Activated T-cell treated with anti-CD3 and anti-CD28 coated beads, Interleukin-2, amount 50 U/mL, for 72 hours (primary cell): ENCODE data around the gene CISTR. TPM values are rescaled to one million over a fixed set of nuclear protein-coding genes. Genes with fewer than 3 reads are reported as not detected.
A peak's percentile ranks its signal among the peaks of the same experiment; 100 is the strongest.
"Not testable (repeated sequence)": the region's sequence is repeated elsewhere in the genome, so short reads cannot be mapped to it uniquely, and the experiment has no call there.

Experiments used
- ATAC-seq, 2 donors: fragments of 150-1000 bp; cut with Tn5 transposase; replicated peaks in 1 of 2; 2 replicates each; pipeline ENCODE4 v1.10.0; 2021; ENCODE audit warnings: moderate library complexity in 2 of 2, mild to moderate bottlenecking in 1 of 2
- DNase-seq, 2 donors: peaks; one replicate each; pipeline ENCODE4 v3.0.0; 2021 to 2022; ENCODE audit warnings: mixed read lengths in 1 of 2
- H3K27ac Mint-ChIP-seq: one replicate; pipeline ENCODE4 v1.8.0; 2022; ENCODE audit warnings: mild to moderate bottlenecking, moderate library complexity, mixed read lengths
- H3K27me3 Mint-ChIP-seq: one replicate; pipeline ENCODE4 v1.8.0; 2022; ENCODE audit warnings: low read depth, mixed read lengths
- H3K36me3 Mint-ChIP-seq, 2 donors: one replicate each; pipeline ENCODE4 v1.8.0; 2022; ENCODE audit warnings: mixed read lengths in 2 of 2, mild to moderate bottlenecking in 1 of 2; ENCODE audit not compliant: insufficient read depth in 2 of 2
- H3K4me1 Mint-ChIP-seq: one replicate; pipeline ENCODE4 v1.8.0; 2022; ENCODE audit warnings: low read depth, mixed read lengths
- H3K4me3 Mint-ChIP-seq, 2 donors: one replicate each; pipeline ENCODE4 v1.8.0; 2022; ENCODE audit warnings: mild to moderate bottlenecking in 2 of 2, mixed read lengths in 2 of 2, moderate library complexity in 2 of 2
- H3K9me3 Mint-ChIP-seq, 2 donors: one replicate each; pipeline ENCODE4 v1.8.0; 2022; ENCODE audit warnings: mixed read lengths in 2 of 2
- total RNA-seq, 2 donors: library from RNA; stranded (reverse); gene quantifications; one replicate each; pipeline ENCODE4 v1.2.3, GENCODE V29; 2022

The CISTR gene
- total RNA-seq, 2 donors from 2014 or later, result not detected

- Mint-ChIP-seq H3K27ac (no peak overlapping the region), H3K36me3 (peaks cover 2% of the 10 kb centered on the region in 2 donors), H3K4me1 (peaks cover 13% of the 10 kb centered on the region), H3K4me3 (no peak overlapping the region), H3K9me3 (no peaks in the 10 kb centered on the region), H3K27me3 (no peaks in the 10 kb centered on the region)
- no peak for ATAC-seq
- no peak for DNase-seq
Observed at GRCh38 chr12:53719649-53720048, 32.1 kb downstream of the CISTR start.

- not testable (repeated sequence) for H3K4me3 Mint-ChIP-seq, ATAC-seq, H3K9me3 Mint-ChIP-seq, H3K36me3 Mint-ChIP-seq, H3K27ac Mint-ChIP-seq, DNase-seq, H3K27me3 Mint-ChIP-seq
- H3K4me1 Mint-ChIP-seq, result peaks cover 12% of the 10 kb centered on the region
Observed at GRCh38 chr12:53718567-53718966, 33.2 kb downstream of the CISTR start.

DNA sequence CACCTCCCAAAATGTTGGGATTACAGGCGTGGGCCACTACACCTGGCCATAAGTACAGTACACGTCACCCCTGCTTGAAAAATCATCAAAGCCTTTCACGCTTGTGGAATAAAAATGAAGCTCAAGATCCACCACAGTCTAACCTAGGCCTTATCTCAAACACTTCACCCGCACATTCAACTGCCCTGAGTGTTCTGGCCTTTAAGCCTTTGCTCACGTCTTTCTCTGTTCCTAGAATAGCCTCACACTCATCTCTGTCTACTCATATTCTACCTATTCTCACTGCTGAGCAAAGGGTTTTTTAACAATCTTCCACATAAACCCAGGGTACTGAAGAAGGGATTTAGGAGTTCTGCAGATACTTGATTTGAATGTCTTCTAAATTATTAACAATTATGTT is 34.5 kb downstream of the CISTR start:
- Mint-ChIP-seq H3K4me3 (no peak overlapping the region), H3K27me3 (no peaks in the 10 kb centered on the region), H3K9me3 (no peaks in the 10 kb centered on the region), H3K36me3 (peaks cover 2% of the 10 kb centered on the region in 2 donors), H3K27ac (no peak overlapping the region), H3K4me1 (no peaks in the 10 kb centered on the region)
- DNase-seq (no peak), ATAC-seq (no peak)

DNA sequence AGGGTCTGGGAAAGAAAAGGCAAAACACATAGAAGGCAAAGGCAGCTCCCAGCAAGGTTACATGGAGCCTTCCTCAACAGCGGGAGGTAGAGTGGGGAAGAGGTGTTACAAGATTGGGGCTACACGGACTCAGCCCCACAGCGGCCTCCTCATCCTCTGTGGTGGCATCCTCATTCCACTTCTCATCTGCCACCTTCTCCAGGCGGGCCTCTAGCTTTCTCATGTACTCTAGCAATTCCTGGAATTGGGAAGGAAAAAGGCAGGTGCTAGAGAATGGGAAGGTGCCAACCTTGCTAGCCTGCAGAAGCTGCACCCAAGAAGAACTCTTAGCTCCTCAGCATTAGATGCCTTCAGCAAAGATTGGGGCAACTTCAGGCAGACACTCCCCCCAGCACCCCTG is 37.8 kb downstream of the CISTR start:
- no peaks in the 10 kb centered on the region for H3K27me3 Mint-ChIP-seq
- H3K4me3 Mint-ChIP-seq, result no peak overlapping the region
- no peaks in the 10 kb centered on the region for H3K9me3 Mint-ChIP-seq
- H3K36me3 Mint-ChIP-seq, result no peaks in the 10 kb centered on the region
- DNase-seq (no peak), ATAC-seq (no peak)
- H3K27ac Mint-ChIP-seq, result no peak overlapping the region
- no peaks in the 10 kb centered on the region for H3K4me1 Mint-ChIP-seq

GRCh38 chr12:53713516-53713915 is 38.3 kb downstream of the CISTR start:
- H3K9me3 Mint-ChIP-seq, result no peaks in the 10 kb centered on the region
- ATAC-seq (no peak), DNase-seq (no peak)
- H3K27me3 Mint-ChIP-seq, result no peaks in the 10 kb centered on the region
- no peaks in the 10 kb centered on the region for H3K4me1 Mint-ChIP-seq
- H3K36me3 Mint-ChIP-seq, result no peaks in the 10 kb centered on the region
- H3K4me3 Mint-ChIP-seq, result no peak overlapping the region
- no peak overlapping the region for H3K27ac Mint-ChIP-seq

DNA sequence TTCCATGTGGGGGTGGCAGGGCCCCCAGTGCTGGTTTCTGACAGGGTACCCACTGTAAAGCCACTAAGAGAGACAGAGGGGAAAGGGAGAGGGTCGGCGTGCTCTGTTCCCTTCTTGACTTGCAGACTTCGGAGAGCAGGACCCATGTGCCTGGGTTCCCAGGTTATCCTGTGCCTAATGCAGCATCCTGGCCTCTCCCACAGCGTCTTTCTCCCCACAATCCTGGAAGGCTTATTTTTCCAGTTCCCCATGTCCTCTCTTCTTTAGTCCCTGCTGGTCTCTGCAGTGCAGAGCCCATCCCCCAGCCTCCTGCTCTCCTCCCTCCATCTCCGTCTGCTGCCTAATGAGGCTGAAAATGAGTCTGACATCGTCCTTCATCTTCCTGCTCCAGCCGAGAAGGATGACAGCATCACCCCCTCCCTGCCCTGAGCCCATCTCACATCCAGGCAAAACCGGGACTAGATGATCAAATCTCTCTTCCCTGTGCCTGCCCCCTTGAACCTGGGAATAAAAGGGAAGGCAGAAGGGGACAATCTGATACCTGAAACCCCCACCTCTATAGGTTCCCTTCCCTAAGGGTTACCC is 39.6 kb downstream of the CISTR start:
- Mint-ChIP-seq H3K27me3 (peaks cover 5% of the 10 kb centered on the region), H3K4me1 (no peaks in the 10 kb centered on the region), H3K27ac (no peak overlapping the region), H3K9me3 (no peaks in the 10 kb centered on the region), H3K36me3 (no peaks in the 10 kb centered on the region), H3K4me3 (no peak overlapping the region)
- DNase-seq (no peak), ATAC-seq (no peak)

DNA sequence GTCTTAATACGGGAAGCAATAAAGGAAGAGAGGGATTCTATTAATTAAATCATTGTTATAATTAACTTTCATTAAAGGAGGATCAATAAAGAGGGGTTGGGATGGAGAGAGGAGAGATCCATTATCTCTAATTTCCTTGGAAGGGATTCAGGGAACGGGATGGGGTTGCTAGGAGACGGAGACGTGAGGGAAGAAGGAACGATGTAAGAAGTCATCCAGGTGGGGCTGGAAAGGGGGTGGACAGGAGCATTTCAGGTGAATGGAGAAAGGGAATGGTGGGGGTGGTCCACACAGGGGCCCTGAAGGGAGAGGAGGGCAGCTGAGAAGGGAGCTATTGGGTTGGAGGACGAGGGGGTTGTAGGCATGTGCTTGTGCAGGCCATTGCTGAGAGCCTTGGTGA is 41.7 kb downstream of the CISTR start:
- Mint-ChIP-seq H3K4me1 (no peaks in the 10 kb centered on the region), H3K9me3 (no peaks in the 10 kb centered on the region), H3K4me3 (no peak overlapping the region), H3K36me3 (no peaks in the 10 kb centered on the region), H3K27me3 (peaks cover 19% of the 10 kb centered on the region), H3K27ac (no peak overlapping the region)
- ATAC-seq (no peak), DNase-seq (no peak)

- ATAC-seq (no peak), DNase-seq (no peak)
- no peak overlapping the region for H3K4me3 Mint-ChIP-seq
- H3K27ac Mint-ChIP-seq, result no peak overlapping the region
- H3K4me1 Mint-ChIP-seq, result no peaks in the 10 kb centered on the region
- peaks cover 22% of the 10 kb centered on the region for H3K27me3 Mint-ChIP-seq
- no peaks in the 10 kb centered on the region for H3K36me3 Mint-ChIP-seq
- no peaks in the 10 kb centered on the region for H3K9me3 Mint-ChIP-seq
Observed at GRCh38 chr12:53709671-53710070, 42.1 kb downstream of the CISTR start.

DNA sequence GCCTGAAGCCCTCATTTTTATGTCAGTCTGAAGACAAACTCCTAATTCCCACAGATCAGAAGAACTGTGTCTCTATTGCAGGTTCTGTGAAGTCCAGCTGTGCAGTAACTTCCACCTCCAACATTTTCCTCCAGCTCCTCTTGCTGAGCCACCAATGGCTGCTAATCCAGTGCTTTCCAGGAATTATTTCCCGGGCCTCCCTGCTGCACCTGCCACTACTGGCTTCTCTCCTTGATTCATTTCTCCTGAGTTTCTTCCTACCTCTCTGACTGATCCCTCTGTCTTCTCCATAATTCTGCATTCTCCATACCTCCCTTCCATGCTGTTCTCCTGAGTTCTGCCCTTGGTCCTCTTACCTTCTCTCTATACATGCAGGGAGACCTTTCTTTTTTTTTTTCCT is 45.7 kb downstream of the CISTR start:
- Mint-ChIP-seq H3K4me3 (no peak overlapping the region), H3K27me3 (peaks cover 55% of the 10 kb centered on the region), H3K4me1 (no peaks in the 10 kb centered on the region)

DNA sequence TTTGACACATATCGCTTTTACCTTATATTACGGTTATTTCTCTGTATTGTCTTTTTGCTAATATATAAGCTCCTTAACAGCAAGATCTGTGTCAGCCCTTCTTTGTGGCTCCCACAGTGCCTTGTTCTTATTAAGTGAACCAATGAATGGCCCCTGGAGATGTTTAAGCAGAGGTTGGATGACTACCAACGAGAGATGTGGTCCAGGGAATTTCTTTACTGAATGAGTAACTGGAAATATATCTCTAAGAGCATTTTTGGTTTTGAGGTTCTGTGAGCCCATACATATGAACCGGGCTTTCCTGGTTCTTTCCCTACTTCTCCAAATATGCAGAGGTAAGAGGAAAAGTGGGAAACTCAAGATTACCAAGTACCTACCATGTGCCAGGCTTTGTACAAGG is 48.0 kb downstream of the CISTR start:
- ATAC-seq, result no peak
- no peaks in the 10 kb centered on the region for H3K36me3 Mint-ChIP-seq
- H3K27me3 Mint-ChIP-seq, result peaks cover 78% of the 10 kb centered on the region
- H3K4me3 Mint-ChIP-seq, result no peak overlapping the region
- no peaks in the 10 kb centered on the region for H3K9me3 Mint-ChIP-seq
- no peaks in the 10 kb centered on the region for H3K4me1 Mint-ChIP-seq
- DNase-seq, result no peak
- no peak overlapping the region for H3K27ac Mint-ChIP-seq

More for the DNA sequence above, 45.7 kb downstream of the CISTR start:
- Mint-ChIP-seq H3K27ac (no peak overlapping the region), H3K36me3 (no peaks in the 10 kb centered on the region), H3K9me3 (no peaks in the 10 kb centered on the region)
- ATAC-seq (no peak), DNase-seq (no peak)

GRCh38 chr12:53701518-53702264 is 50.1 kb downstream of the CISTR start:
- no peaks in the 10 kb centered on the region for H3K9me3 Mint-ChIP-seq
- peaks cover 4% of the 10 kb centered on the region for H3K4me1 Mint-ChIP-seq
- ATAC-seq (peak; percentile 96 to 97), DNase-seq (peak; percentile 78 to 82)
- H3K27ac Mint-ChIP-seq, result no peak overlapping the region
- H3K4me3 Mint-ChIP-seq, result no peak overlapping the region
- no peaks in the 10 kb centered on the region for H3K36me3 Mint-ChIP-seq
- peaks cover 89% of the 10 kb centered on the region for H3K27me3 Mint-ChIP-seq

DNA sequence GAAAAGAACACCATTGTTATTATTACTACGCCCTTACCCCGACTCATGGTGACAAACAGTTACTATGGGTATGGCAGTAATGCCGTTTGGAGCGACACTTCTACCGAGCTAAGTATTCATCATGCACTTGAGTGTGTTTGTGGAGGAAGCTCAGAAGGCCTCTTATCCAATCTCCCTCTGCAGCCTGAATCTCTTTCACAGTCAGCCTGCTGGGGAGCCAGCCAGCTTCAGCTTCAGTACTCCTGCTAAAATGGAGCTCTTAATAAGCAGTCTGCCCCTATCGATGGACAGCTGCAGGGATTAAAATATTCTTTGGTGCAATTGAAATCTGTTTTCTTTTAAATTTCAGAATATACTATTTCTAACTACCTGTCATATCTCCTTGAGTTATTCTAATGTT is 51.2 kb downstream of the CISTR start:
- H3K27ac Mint-ChIP-seq, result no peak overlapping the region
- no peak overlapping the region for H3K4me3 Mint-ChIP-seq
- no peak for DNase-seq
- H3K27me3 Mint-ChIP-seq, result peaks cover 91% of the 10 kb centered on the region
- H3K4me1 Mint-ChIP-seq, result peaks cover 15% of the 10 kb centered on the region
- H3K9me3 Mint-ChIP-seq, result no peaks in the 10 kb centered on the region
- H3K36me3 Mint-ChIP-seq, result no peaks in the 10 kb centered on the region
- ATAC-seq, result no peak

- H3K4me3 Mint-ChIP-seq, result no peak overlapping the region
- DNase-seq (no peak), ATAC-seq (no peak)
- H3K9me3 Mint-ChIP-seq, result no peaks in the 10 kb centered on the region
- H3K4me1 Mint-ChIP-seq, result peaks cover 24% of the 10 kb centered on the region
- H3K27me3 Mint-ChIP-seq, result peaks cover 97% of the 10 kb centered on the region
- no peak overlapping the region for H3K27ac Mint-ChIP-seq
- H3K36me3 Mint-ChIP-seq, result no peaks in the 10 kb centered on the region
Observed at GRCh38 chr12:53699678-53700025, 52.1 kb downstream of the CISTR start.
